ENCODE results near the gene LTBP3. TPM values are rescaled to one million over a fixed set of nuclear protein-coding genes. Genes with fewer than 3 reads are reported as not detected.
A peak's percentile ranks its signal among the peaks of the same experiment; 100 is the strongest.

The LTBP3 gene
- total RNA-seq, 1 donor from 2014 or later: 1.7 TPM

DNA sequence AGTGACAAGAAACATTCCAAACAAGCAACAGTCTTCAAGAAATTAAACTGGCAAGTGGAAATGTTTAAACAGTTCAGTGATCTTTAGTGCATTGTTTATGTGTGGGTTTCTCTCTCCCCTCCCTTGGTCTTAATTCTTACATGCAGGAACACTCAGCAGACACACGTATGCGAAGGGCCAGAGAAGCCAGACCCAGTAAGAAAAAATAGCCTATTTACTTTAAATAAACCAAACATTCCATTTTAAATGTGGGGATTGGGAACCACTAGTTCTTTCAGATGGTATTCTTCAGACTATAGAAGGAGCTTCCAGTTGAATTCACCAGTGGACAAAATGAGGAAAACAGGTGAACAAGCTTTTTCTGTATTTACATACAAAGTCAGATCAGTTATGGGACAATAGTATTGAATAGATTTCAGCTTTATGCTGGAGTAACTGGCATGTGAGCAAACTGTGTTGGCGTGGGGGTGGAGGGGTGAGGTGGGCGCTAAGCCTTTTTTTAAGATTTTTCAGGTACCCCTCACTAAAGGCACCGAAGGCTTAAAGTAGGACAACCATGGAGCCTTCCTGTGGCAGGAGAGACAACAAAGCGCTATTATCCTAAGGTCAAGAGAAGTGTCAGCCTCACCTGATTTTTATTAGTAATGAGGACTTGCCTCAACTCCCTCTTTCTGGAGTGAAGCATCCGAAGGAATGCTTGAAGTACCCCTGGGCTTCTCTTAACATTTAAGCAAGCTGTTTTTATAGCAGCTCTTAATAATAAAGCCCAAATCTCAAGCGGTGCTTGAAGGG, 53.3 kb downstream of the LTBP3 start:
- Mint-ChIP-seq H3K36me3 (ENCODE audit: low read depth, unreplicated experiment) (peaks cover 29% of the 10 kb centered on the region), H3K27me3 (ENCODE audit: unreplicated experiment) (peaks cover 17% of the 10 kb centered on the region), H3K27ac (ENCODE audit: unreplicated experiment) (peak overlapping the region; percentile 65), H3K9me3 (ENCODE audit: unreplicated experiment) (no peaks in the 10 kb centered on the region), H3K4me3 (ENCODE audit: unreplicated experiment) (peak overlapping the region; percentile 89), H3K4me1 (ENCODE audit: unreplicated experiment) (peaks cover 38% of the 10 kb centered on the region)
- TF ChIP-seq, protein P1, sequence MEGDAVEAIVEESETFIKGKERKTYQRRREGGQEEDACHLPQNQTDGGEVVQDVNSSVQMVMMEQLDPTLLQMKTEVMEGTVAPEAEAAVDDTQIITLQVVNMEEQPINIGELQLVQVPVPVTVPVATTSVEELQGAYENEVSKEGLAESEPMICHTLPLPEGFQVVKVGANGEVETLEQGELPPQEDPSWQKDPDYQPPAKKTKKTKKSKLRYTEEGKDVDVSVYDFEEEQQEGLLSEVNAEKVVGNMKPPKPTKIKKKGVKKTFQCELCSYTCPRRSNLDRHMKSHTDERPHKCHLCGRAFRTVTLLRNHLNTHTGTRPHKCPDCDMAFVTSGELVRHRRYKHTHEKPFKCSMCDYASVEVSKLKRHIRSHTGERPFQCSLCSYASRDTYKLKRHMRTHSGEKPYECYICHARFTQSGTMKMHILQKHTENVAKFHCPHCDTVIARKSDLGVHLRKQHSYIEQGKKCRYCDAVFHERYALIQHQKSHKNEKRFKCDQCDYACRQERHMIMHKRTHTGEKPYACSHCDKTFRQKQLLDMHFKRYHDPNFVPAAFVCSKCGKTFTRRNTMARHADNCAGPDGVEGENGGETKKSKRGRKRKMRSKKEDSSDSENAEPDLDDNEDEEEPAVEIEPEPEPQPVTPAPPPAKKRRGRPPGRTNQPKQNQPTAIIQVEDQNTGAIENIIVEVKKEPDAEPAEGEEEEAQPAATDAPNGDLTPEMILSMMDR (IDR thresholded peaks at IDR 0.05; ENCODE audit: unreplicated experiment): no peak
- DNase-seq (ENCODE audit: low spot score): no peak

DNA sequence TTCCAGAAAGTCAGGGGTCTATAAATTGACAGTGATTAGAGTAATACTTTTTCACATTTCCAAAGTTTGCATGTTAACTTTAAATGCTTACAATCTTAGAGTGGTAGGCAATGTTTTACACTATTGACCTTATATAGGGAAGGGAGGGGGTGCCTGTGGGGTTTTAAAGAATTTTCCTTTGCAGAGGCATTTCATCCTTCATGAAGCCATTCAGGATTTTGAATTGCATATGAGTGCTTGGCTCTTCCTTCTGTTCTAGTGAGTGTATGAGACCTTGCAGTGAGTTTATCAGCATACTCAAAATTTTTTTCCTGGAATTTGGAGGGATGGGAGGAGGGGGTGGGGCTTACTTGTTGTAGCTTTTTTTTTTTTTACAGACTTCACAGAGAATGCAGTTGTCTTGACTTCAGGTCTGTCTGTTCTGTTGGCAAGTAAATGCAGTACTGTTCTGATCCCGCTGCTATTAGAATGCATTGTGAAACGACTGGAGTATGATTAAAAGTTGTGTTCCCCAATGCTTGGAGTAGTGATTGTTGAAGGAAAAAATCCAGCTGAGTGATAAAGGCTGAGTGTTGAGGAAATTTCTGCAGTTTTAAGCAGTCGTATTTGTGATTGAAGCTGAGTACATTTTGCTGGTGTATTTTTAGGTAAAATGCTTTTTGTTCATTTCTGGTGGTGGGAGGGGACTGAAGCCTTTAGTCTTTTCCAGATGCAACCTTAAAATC, 54.0 kb downstream of the LTBP3 start:
- Mint-ChIP-seq H3K9me3 (ENCODE audit: unreplicated experiment) (no peaks in the 10 kb centered on the region), H3K4me1 (ENCODE audit: unreplicated experiment) (peaks cover 38% of the 10 kb centered on the region), H3K27ac (ENCODE audit: unreplicated experiment) (peak overlapping the region; percentile 65), H3K27me3 (ENCODE audit: unreplicated experiment) (peaks cover 17% of the 10 kb centered on the region), H3K4me3 (ENCODE audit: unreplicated experiment) (peak overlapping the region; percentile 89), H3K36me3 (ENCODE audit: low read depth, unreplicated experiment) (peaks cover 29% of the 10 kb centered on the region)
- DNase-seq (ENCODE audit: low spot score): no peak
- TF ChIP-seq, protein P1 (IDR thresholded peaks at IDR 0.05; ENCODE audit: unreplicated experiment): no peak

DNA sequence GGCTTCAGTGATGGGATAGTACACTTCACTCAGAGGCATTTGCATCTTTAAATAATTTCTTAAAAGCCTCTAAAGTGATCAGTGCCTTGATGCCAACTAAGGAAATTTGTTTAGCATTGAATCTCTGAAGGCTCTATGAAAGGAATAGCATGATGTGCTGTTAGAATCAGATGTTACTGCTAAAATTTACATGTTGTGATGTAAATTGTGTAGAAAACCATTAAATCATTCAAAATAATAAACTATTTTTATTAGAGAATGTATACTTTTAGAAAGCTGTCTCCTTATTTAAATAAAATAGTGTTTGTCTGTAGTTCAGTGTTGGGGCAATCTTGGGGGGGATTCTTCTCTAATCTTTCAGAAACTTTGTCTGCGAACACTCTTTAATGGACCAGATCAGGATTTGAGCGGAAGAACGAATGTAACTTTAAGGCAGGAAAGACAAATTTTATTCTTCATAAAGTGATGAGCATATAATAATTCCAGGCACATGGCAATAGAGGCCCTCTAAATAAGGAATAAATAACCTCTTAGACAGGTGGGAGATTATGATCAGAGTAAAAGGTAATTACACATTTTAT, 54.7 kb downstream of the LTBP3 start:
- Mint-ChIP-seq H3K27me3 (ENCODE audit: unreplicated experiment) (peaks cover 17% of the 10 kb centered on the region), H3K27ac (ENCODE audit: unreplicated experiment) (no peak overlapping the region), H3K36me3 (ENCODE audit: low read depth, unreplicated experiment) (peaks cover 29% of the 10 kb centered on the region), H3K4me3 (ENCODE audit: unreplicated experiment) (peak overlapping the region; percentile 89), H3K9me3 (ENCODE audit: unreplicated experiment) (no peaks in the 10 kb centered on the region), H3K4me1 (ENCODE audit: unreplicated experiment) (peaks cover 38% of the 10 kb centered on the region)
- TF ChIP-seq, protein P1 (IDR thresholded peaks at IDR 0.05; ENCODE audit: unreplicated experiment): no peak
- no peak for DNase-seq (ENCODE audit: low spot score)

DNA sequence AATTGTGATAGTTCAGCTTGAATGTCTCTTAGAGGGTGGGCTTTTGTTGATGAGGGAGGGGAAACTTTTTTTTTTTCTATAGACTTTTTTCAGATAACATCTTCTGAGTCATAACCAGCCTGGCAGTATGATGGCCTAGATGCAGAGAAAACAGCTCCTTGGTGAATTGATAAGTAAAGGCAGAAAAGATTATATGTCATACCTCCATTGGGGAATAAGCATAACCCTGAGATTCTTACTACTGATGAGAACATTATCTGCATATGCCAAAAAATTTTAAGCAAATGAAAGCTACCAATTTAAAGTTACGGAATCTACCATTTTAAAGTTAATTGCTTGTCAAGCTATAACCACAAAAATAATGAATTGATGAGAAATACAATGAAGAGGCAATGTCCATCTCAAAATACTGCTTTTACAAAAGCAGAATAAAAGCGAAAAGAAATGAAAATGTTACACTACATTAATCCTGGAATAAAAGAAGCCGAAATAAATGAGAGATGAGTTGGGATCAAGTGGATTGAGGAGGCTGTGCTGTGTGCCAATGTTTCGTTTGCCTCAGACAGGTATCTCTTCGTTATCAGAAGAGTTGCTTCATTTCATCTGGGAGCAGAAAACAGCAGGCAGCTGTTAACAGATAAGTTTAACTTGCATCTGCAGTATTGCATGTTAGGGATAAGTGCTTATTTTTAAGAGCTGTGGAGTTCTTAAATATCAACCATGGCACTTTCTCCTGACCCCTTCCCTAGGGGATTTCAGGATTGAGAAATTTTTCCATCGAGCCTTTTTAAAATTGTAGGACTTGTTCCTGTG, 55.4 kb downstream of the LTBP3 start:
- H3K4me3 Mint-ChIP-seq (ENCODE audit: unreplicated experiment): no peak overlapping the region
- H3K27ac Mint-ChIP-seq (ENCODE audit: unreplicated experiment): no peak overlapping the region
- H3K4me1 Mint-ChIP-seq (ENCODE audit: unreplicated experiment): peaks cover 42% of the 10 kb centered on the region

More for the DNA sequence above, 55.4 kb downstream of the LTBP3 start:
- peaks cover 29% of the 10 kb centered on the region for H3K36me3 Mint-ChIP-seq (ENCODE audit: low read depth, unreplicated experiment)
- no peak for DNase-seq (ENCODE audit: low spot score)
- no peaks in the 10 kb centered on the region for H3K9me3 Mint-ChIP-seq (ENCODE audit: unreplicated experiment)
- H3K27me3 Mint-ChIP-seq (ENCODE audit: unreplicated experiment): peaks cover 17% of the 10 kb centered on the region
- TF ChIP-seq, protein P1 (IDR thresholded peaks at IDR 0.05; ENCODE audit: unreplicated experiment): no peak
